Measurements from ENCODE around the gene GPR132. TPM values are rescaled to one million over a fixed set of nuclear protein-coding genes. Genes with fewer than 3 reads are reported as not detected.
"Not testable (repeated sequence)": the region's sequence is repeated elsewhere in the genome, so short reads cannot be mapped to it uniquely, and the experiment has no call there.

The GPR132 gene
- total RNA-seq, 1 experiment from 2014 or later = not detected

DNA sequence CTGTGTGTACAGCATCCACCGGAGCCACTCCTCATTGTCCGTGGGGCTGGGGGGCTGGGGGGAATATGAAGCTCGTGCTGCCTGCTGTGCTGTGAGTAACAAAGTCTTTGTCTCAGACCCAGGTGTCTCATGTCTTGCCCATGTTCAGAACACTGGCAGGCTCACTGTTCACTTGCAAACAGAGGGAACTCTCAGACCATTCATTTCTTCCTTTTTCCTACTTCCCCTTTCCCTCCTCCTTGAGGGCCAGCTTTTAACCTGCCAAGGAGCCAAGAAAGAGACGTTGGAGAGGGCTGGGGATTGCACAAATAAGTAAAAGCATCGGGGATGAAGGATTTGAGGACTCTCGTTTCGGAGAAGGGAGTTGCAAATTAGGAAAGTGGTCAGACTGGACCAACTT is 21.6 kb downstream of the GPR132 start:
- Histone ChIP-seq H3K27ac (no peak overlapping the region), H3K36me3 (no peaks in the 10 kb centered on the region), H3K4me1 (replicated peaks) (no peaks in the 10 kb centered on the region), H3K27me3 (replicated peaks) (no peaks in the 10 kb centered on the region), H3K4me3 (no peak overlapping the region), H3K9me3 (replicated peaks) (no peaks in the 10 kb centered on the region)
- no peak for DNase-seq (ENCODE audit: low read depth in 1 of 2, low spot score in 2 of 2)

DNA sequence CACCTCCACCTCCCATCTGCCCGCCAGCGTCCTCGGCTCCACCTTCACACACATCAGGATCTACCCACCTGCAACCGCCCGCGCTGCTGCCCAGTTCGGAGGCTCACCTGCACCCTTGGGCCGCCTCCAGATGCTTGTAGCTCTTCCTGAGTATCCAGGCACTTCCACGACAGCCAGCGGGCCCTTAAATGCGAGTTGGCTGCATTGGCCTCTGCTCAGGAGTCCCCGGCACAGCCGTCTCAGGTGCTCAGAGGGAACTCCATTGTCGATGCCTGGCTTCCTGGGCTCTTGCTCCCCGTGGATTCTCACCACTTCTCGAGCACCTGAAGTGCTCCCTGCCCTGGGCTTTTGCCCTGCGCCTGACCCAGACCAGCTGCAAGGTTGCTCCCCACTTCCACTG is 22.4 kb downstream of the GPR132 start:
- Histone ChIP-seq H3K9me3 (replicated peaks) (no peaks in the 10 kb centered on the region), H3K27me3 (replicated peaks) (no peaks in the 10 kb centered on the region), H3K4me3 (no peak overlapping the region), H3K36me3 (no peaks in the 10 kb centered on the region), H3K4me1 (replicated peaks) (no peaks in the 10 kb centered on the region), H3K27ac (no peak overlapping the region)
- DNase-seq (ENCODE audit: low read depth in 1 of 2, low spot score in 2 of 2) = no peak

DNA sequence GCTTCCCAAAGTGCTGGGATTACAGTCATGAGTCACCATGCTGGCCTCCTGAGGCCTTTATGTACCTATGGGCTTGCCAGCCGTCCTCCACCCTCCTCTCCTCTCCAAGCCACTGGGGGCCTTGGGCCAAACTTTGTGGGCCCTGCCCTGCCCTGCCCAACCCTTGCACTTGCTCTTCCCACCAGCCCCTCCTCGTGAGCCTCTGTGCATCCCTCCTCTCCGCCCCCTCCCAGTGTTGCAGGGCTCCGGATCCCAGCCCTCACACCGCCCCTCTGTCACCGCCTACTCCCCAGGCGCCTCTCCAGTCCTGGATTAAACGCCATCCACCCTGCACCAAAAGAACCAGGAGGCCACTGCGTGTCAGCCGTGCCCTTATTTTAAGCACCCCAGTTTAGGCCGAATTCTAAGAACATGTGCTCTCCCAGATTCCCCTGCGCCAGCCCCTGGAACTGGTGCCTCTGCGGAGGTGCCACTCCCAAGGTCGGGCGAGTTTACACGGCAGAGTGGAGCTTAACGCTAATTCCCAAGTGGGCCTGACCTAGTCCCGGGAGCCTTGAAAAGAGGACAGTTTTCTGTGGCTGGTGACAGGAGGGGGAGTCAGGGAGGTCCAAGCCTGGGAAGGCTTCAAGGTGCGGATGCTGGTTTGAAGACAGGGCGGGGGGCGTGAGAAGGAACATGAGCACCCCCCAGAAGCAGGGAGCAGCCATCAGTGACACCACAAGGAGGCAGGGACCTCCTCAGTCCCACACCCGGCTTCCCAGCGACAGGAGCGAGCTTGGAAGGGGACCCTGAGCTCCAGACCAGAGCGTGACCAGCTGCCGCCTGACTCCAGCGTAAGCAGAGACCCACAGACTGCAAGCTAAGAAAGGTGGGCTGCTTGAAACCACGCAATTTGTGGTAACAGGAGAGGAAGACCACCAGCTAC is 23.1 kb downstream of the GPR132 start:
- H3K36me3 ChIP-seq = no peaks in the 10 kb centered on the region
- no peaks in the 10 kb centered on the region for H3K4me1 ChIP-seq (replicated peaks)
- DNase-seq (ENCODE audit: low read depth in 1 of 2, low spot score in 2 of 2) = no peak
- no peaks in the 10 kb centered on the region for H3K9me3 ChIP-seq (replicated peaks)
- no peak overlapping the region for H3K4me3 ChIP-seq
- no peak overlapping the region for H3K27ac ChIP-seq
- no peaks in the 10 kb centered on the region for H3K27me3 ChIP-seq (replicated peaks)

DNA sequence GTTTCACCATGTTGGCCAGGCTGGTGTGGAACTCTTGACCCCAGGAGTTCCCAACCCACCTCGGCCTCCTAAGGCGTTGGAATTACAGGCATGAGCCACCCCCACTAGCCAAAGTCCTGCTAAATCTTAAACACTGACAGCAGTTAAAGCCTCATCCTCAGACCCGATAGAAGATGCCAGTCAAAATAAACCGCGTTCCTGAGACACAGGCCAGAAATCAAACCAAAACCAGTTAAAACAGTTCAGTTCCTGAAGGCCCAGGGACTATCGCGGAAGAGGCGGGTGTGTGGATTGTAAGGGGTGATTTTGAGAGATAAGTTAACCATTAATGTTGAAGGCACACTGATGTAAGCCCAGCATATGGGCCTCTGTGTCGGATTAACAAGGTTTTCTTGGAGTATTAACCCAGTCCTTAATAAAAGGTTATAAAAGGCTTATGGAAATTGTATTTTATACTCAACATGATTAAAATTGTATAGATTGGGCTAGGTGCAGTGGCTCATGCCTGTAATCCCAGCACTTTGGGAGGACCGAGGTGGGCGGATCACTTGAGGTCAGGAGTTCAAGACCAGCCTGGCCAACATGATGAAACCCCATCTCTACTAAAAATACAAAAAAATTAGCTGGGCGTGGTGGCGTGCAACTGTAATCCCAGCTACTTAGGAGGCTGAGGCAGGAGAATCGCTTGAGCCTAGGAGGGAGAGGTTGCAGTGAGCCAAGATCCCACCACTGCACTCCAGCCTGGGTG is 25.6 kb downstream of the GPR132 start:
- H3K36me3 ChIP-seq = no peaks in the 10 kb centered on the region
- H3K4me1 ChIP-seq (replicated peaks) = no peaks in the 10 kb centered on the region
- H3K9me3 ChIP-seq (replicated peaks) = no peaks in the 10 kb centered on the region
- no peak for DNase-seq (ENCODE audit: low read depth in 1 of 2, low spot score in 2 of 2)
- no peaks in the 10 kb centered on the region for H3K27me3 ChIP-seq (replicated peaks)
- no peak overlapping the region for H3K27ac ChIP-seq
- H3K4me3 ChIP-seq = no peak overlapping the region

DNA sequence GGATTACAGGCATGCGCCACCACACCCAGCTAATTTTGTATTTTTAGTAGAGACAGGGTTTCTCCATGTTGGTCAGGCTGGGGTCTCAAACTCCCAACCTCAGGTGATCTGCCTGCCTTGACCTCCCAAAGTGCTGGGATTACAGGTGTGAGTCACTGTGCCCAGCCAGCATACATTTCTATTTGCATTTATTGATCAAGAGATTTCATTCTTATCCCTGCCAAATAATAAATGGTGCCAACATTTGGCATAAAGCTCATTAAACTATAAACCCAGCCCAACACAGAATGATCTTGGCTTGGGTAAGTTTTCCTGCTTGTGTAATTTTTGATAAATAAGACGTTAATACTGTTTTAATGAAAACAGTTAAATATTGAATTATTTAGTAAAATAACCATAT is 29.6 kb downstream of the GPR132 start:
- H3K27me3 ChIP-seq (replicated peaks); H3K27ac ChIP-seq; H3K4me1 ChIP-seq (replicated peaks); H3K4me3 ChIP-seq; H3K36me3 ChIP-seq; DNase-seq (ENCODE audit: low read depth in 1 of 2, low spot score in 2 of 2); H3K9me3 ChIP-seq (replicated peaks): not testable (repeated sequence)

DNA sequence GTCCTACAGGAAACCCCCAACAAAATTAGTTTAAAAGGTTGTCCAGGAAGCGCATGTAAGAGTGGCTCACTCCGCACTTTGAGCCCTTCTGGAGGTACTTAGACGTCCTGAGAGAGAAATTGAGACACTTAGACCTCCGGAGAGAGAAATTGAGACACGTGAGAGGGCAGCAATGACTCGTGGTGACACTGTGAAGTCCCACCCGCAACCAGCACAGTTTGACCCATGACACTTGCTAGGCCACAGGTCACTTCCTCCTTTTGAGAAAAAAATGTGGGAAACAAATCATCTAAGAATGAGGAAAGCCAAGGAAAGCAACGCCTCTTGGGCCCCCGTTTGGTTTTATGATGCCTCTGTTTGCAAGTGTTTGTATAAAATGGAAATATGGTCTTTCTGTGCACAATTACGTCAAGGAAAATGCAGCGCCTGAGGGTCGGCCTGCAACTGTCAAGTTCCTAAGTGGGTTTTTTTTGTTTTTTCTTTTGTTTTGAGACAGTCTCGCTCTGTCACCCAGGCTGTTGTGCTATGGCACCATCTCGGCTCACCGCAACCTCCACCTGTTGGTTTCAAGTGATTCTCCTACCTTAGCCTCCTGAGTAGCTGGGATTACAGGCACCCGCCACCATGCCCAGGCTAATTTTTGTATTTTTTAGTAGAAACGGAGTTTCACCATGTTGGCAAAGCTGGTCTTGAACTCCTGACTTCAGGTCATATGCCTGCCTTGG is 30.8 kb downstream of the GPR132 start:
- DNase-seq (ENCODE audit: low read depth in 1 of 2, low spot score in 2 of 2) = no peak
- H3K4me1 ChIP-seq (replicated peaks) = no peaks in the 10 kb centered on the region
- no peak overlapping the region for H3K4me3 ChIP-seq
- no peaks in the 10 kb centered on the region for H3K36me3 ChIP-seq
- H3K27me3 ChIP-seq (replicated peaks) = no peaks in the 10 kb centered on the region
- H3K27ac ChIP-seq = no peak overlapping the region
- no peaks in the 10 kb centered on the region for H3K9me3 ChIP-seq (replicated peaks)

DNA sequence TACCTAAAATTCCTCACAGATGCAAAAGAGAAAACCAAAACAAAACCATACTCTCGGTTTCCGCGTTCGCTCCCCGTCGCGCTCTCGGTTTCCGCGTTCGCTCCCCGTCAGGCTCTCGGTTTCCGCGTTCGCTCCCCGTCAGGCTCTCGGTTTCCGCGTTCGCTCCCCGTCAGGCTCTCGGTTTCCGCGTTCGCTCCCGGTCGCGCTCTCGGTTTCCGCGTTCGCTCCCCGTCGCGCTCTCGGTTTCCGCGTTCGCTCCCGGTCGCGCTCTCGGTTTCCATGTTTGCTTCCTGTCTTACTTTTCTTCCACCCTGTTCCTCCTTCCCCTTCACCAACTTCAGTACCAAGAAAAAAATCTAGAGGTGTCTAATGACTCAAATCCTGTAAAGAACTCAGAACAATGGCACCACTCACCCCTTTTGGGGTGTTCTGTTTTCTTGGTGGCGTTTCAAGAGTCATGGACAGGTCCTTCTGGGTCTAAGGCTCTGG is 31.8 kb downstream of the GPR132 start:
- not testable (repeated sequence) for H3K27ac ChIP-seq; H3K4me1 ChIP-seq (replicated peaks); H3K4me3 ChIP-seq; H3K27me3 ChIP-seq (replicated peaks); DNase-seq (ENCODE audit: low read depth in 1 of 2, low spot score in 2 of 2); H3K9me3 ChIP-seq (replicated peaks); H3K36me3 ChIP-seq

DNA sequence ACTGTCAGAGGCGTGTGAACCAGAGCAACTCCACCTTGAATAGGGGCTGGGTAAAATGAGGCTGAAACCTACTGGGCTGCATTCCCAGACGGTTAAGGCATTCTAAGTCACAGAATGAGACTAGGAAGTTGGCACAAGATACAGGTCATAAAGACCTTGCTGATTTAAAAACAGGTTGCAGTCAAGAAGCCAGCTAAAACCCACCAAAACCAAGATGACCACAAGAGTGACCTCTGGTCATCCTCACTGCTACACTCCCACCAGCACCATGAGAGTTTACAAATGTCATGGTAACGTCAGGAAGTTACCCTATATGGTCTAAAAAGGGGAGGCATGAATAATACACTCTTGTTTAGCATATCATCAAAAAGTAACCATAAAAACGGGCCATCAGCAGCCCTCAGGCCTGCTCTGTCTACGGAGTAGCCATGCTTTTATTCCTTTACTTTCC is 32.8 kb downstream of the GPR132 start:
- H3K4me1 ChIP-seq (replicated peaks) = peaks cover 10% of the 10 kb centered on the region
- H3K27ac ChIP-seq = not testable (repeated sequence)

DNA sequence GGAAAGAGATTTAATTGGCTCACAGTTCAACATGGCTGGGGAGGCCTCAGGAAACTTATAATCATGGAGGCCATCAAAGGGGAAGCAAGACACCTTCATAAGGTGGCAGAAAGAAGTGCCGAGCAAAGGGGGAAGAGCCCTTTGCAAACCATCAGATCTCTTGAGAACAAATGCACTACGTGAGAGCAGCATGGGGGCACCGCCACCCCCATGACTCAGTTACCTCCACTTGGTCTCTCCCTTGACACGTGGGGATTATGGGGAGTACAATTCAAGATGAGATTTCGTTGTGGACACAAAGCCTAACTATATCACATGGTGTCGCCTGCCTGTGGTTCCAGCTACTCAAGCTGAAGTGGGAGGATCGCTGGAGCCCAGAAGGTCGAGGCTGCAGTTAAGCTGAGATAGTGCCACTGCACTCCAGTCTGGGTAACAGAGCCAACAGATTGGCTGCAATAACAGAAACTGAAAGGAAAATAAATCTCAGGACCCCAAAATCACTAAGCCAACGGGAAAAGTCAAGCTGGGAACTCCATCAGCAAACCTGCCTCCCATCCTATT is 34.3 kb downstream of the GPR132 start:
- no peaks in the 10 kb centered on the region for H3K9me3 ChIP-seq (replicated peaks)
- no peaks in the 10 kb centered on the region for H3K27me3 ChIP-seq (replicated peaks)
- H3K4me1 ChIP-seq (replicated peaks) = peaks cover 26% of the 10 kb centered on the region
- no peak overlapping the region for H3K4me3 ChIP-seq
- no peak overlapping the region for H3K27ac ChIP-seq
- no peak for DNase-seq (ENCODE audit: low read depth in 1 of 2, low spot score in 2 of 2)
- no peaks in the 10 kb centered on the region for H3K36me3 ChIP-seq

More for the DNA sequence above, 32.8 kb downstream of the GPR132 start:
- DNase-seq (ENCODE audit: low read depth in 1 of 2, low spot score in 2 of 2); H3K4me3 ChIP-seq; H3K27me3 ChIP-seq (replicated peaks); H3K36me3 ChIP-seq; H3K9me3 ChIP-seq (replicated peaks): not testable (repeated sequence)

DNA sequence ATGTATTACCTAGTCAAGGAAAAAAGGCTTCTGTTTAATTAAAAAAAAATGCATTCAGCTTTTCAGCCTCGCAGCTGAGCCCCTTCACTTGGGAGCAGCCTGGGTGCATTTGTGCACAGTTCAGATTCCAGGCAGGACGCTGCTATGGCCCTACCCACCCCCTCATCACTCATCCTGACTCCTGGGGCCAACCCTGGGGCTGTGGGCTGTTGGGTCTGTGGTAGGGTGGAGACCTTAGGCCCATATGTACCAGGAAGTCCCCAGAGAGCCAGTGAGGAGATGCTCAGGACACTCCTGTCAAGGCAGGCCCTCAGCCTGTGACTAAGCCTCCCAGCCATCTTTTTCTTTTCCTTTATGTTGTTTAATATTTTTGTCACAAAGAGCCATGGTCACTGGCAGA is 35.0 kb downstream of the GPR132 start:
- Histone ChIP-seq H3K4me1 (replicated peaks) (peaks cover 33% of the 10 kb centered on the region), H3K4me3 (no peak overlapping the region), H3K9me3 (replicated peaks) (no peaks in the 10 kb centered on the region), H3K36me3 (no peaks in the 10 kb centered on the region), H3K27ac (no peak overlapping the region), H3K27me3 (replicated peaks) (no peaks in the 10 kb centered on the region)
- no peak for DNase-seq (ENCODE audit: low read depth in 1 of 2, low spot score in 2 of 2)

DNA sequence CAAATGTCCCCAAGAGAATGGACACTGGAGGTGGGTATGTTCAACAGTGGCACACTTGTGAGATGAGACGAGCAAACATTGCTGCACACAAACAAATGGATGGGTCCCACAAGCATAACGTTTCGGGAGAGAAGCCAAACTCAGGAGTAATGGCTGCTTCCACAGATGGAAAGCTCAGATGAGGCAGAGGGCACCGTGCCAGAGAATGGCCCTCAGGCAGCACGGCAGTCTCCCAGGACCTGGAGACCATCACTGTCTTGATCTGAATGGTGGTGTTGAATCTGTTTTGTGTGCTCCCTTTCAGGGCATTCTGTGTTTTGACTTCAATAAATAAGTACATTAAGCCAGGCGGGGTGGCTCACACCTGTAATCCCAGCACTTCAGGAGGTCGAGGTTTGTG is 35.8 kb downstream of the GPR132 start:
- no peak overlapping the region for H3K27ac ChIP-seq
- no peak for DNase-seq (ENCODE audit: low read depth in 1 of 2, low spot score in 2 of 2)
- H3K4me3 ChIP-seq = no peak overlapping the region

DNA sequence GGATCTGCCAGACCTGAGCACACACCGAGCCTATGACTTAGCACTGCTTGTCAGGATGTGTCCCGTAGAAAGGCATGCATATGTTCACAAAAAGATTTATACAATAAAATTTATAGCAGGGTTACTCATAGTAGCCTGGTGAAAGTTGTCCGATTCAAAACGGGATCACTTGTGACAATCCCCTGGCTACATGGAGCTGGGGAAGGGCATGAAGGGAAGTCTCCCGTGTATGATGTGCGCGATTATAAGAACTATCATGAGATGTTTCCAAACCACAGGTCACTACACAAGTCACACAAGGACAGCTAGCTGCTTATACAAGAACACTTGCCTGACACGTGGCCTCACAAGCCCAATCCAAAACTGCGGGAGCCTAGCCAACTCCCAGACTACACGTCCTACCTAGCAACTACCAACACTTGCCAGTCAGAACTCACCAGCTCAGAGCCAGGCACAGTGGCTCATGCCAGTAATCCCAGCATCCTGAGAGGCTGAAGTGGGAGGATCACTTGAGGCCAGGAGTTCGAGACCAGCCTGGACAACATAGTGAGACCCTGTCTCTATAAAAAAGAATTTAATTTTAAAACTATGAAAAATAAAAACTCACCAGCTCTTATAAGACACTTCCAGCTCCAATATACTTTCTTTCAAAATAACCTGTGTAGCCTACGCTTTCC is 36.8 kb downstream of the GPR132 start:
- Histone ChIP-seq H3K9me3 (replicated peaks) (no peaks in the 10 kb centered on the region), H3K27ac (peak overlapping the region; percentile 96), H3K27me3 (replicated peaks) (no peaks in the 10 kb centered on the region), H3K4me3 (no peak overlapping the region), H3K36me3 (no peaks in the 10 kb centered on the region), H3K4me1 (replicated peaks) (peaks cover 50% of the 10 kb centered on the region)
- DNase-seq (ENCODE audit: low read depth in 1 of 2, low spot score in 2 of 2) = no peak

More for the DNA sequence above, 35.8 kb downstream of the GPR132 start:
- no peaks in the 10 kb centered on the region for H3K27me3 ChIP-seq (replicated peaks)
- no peaks in the 10 kb centered on the region for H3K9me3 ChIP-seq (replicated peaks)
- H3K36me3 ChIP-seq = no peaks in the 10 kb centered on the region
- peaks cover 40% of the 10 kb centered on the region for H3K4me1 ChIP-seq (replicated peaks)

DNA sequence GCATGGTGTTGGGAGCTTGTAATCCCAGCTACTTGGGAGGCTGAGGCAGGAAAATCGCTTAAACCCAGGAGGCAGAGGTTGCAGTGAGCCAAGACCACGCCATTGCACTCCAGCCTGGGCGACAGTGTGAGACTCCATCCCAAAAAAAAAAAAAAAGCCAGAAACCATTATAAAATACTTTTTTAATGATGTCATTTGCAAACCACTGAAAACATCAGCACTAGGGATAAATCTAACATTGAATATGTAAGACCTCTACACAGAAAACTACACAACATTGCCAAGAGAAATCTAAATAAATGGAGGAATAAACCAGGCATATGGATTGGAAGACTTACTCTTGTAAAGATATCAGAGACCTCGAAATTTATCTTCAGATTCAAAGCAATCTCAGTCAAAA is 37.5 kb downstream of the GPR132 start:
- H3K9me3 ChIP-seq (replicated peaks); H3K27me3 ChIP-seq (replicated peaks); DNase-seq (ENCODE audit: low read depth in 1 of 2, low spot score in 2 of 2); H3K36me3 ChIP-seq; H3K4me3 ChIP-seq: not testable (repeated sequence)
- Histone ChIP-seq H3K27ac (peak overlapping the region; percentile 96), H3K4me1 (replicated peaks) (peaks cover 57% of the 10 kb centered on the region)
